GM21737 (cell line): ENCODE data around the gene RASAL2.
"Not testable (repeated sequence)": the region's sequence is repeated elsewhere in the genome, so short reads cannot be mapped to it uniquely, and the experiment has no call there.

Experiments used
- ATAC-seq: cut with Tn5 transposase; IDR thresholded peaks from one replicate; pipeline ENCODE4 v1.9.1; 2021; ENCODE audit warnings: mild to moderate bottlenecking, moderate library complexity; ENCODE audit not compliant: unreplicated experiment

The RASAL2 gene

GRCh38 chr1:178273707-178274410 lies 180.0 kb downstream of the RASAL2 start:
- no peak for ATAC-seq

DNA sequence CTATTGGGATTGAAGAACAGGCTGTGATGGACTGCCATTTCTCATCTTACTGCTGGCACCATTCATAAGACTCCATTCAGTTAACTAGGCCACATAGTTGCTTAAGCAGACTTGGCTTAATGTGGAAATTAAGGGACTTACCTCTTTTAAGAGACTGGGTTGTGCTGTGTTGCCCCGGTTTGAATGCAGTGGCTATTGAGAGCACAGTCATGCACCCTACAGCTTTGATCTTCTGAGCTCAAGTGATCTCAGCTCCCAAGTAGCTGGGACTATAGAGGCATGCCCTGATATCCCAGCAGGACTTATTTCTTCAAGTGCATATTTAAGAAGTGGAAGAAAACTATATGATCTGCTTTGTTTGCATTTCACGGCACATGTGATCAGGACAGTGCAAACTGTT lies 181.1 kb downstream of the RASAL2 start:
- no peak for ATAC-seq

GRCh38 chr1:178275553-178275952 lies 181.6 kb downstream of the RASAL2 start:
- no peak for ATAC-seq

GRCh38 chr1:178277793-178278530 lies 184.1 kb downstream of the RASAL2 start:
- no peak for ATAC-seq

DNA sequence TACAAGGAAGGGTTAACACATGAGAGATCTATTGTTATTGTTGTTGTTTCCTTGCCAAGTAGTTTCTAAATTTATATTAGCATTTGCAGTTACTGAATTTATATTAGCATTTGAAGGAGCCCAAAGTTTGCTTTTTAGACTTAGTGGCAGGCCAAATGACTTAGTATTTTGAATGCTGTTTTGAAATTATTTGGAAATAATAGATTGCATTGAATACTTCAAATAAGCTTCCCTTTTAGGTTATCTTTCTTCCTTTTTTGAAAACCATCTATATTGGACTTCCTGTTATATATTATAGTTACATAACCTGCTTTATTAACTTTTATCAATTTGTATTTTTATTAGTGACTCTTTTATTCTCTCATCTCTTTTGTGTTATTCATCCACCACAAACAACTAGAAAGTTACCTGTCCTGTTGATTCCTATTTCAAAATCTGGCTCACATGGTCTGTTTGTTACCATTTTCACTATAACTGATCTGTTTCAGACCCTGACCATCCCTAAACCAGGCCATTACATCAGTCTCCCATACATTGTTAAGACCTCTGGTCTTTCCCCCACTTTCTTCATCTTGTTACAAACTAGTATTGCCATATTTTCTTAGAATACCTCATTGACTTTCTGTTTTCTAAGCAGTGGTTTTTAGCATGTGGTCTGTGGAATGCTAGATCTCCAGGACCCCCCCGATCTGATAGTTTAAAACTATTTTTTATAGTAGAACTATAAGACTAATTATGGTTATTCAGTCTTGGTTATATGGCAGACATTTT lies 185.2 kb downstream of the RASAL2 start:
- ATAC-seq = no peak

DNA sequence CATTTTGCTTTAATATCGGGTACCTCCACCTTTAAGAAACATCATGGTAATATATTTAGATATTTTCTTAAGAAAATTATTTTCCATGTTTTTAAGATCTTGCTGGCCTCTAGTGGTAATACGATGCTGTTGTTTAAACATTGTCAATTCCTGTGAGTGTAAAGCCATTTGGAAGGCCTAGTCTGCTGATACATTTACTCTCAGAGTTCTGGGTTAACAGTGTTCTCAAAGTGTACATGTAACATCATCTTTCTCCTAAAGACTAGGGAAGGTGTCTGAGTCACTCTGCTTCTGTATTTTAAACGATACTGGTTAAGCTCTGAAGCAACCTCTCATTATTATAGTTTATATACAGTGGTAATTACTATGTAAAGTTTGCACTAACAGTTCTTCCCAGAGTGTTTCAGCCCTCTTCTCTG lies 189.1 kb downstream of the RASAL2 start:
- no peak for ATAC-seq

- ATAC-seq = no peak
Measured at GRCh38 chr1:178283409-178283808, 189.5 kb downstream of the RASAL2 start.

GRCh38 chr1:178284058-178284457 lies 190.2 kb downstream of the RASAL2 start:
- no peak for ATAC-seq

- ATAC-seq = no peak
Measured at GRCh38 chr1:178291166-178291565, 197.3 kb downstream of the RASAL2 start.

DNA sequence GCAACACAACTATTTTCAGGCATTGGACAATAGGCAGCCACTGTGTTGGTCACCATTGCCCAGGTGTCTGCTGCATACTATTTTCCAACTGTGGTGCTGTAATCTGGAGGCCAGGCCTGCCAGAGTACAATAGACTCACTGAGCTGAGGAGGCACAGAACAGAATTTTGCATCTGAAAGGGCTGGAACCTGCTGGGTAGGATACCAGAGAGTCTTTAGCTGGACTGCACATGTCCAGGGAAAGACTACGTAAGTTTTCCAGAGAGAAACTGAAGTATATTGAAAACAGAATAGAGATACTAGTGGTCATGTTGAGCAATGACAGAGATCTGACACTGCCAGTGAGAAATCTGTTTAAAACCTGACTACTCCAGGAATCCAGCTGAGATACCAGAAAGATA lies 200.8 kb downstream of the RASAL2 start:
- no peak for ATAC-seq

DNA sequence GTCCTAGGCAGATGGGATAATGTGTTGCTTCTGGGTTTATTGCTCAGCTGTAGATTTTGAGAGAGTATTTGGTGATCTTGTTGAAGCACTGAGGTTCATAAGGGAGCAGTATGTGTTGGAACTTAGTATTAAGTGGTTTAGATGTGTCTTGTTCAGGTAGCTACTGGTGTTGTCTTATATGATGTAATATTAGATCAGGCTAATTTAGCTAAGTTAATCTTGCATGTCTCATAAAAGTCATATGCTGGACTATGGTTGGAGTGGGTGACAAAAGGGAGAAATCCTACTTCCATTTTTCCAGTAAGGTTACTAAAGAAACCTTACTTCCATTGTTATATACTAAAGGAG lies 206.4 kb downstream of the RASAL2 start:
- ATAC-seq = no peak

GRCh38 chr1:178301141-178301540 lies 207.2 kb downstream of the RASAL2 start:
- ATAC-seq = no peak

- no peak for ATAC-seq
Measured at GRCh38 chr1:178307264-178307663, 213.4 kb downstream of the RASAL2 start.

DNA sequence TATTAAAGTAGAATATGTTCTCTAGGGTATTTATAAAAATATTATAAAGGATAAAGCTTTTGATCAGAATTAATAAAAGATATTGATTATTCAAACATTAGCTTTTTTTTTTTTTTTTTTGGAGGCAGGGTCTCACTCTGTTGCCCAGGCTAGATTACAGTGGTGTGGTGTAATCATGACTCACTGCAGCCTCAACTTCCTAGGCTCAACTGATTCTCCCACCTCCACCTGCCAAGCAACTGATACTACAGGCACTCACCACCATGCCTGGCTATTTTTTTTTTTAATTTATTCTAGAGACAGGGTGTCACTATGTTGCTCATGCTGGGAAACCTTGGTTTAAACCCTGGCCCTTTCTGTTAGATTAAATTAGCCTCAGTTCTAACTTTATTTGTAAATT lies 214.5 kb downstream of the RASAL2 start:
- ATAC-seq = no peak

GRCh38 chr1:178310685-178311105 lies 216.8 kb downstream of the RASAL2 start:
- peak; percentile 77 for ATAC-seq

- ATAC-seq = no peak
Measured at GRCh38 chr1:178311164-178311563, 217.3 kb downstream of the RASAL2 start.

GRCh38 chr1:178320280-178320982 lies 226.5 kb downstream of the RASAL2 start:
- ATAC-seq = not testable (repeated sequence)

GRCh38 chr1:178323067-178323466 lies 229.2 kb downstream of the RASAL2 start:
- ATAC-seq = no peak

- no peak for ATAC-seq
Measured at GRCh38 chr1:178324003-178324402, 230.1 kb downstream of the RASAL2 start.

GRCh38 chr1:178328728-178329127 lies 234.8 kb downstream of the RASAL2 start:
- no peak for ATAC-seq

DNA sequence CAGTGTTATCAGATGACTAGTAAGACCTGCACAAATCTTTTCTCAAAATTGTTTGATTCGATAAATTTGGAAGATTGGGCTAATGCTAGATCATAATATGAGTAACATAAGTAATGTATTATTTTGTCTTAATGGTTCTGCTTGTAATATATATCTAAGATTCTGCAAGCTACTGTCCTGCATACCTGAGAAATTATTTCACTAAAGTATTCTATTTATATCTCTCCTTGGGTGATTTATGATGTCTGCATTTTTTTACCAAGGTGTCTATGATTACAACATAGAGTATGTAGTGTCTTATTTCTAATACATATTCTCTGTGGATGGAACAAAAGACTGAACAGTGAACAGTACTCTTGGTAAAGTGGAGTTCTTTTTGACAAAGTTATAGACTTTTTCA lies 236.2 kb downstream of the RASAL2 start:
- ATAC-seq = no peak
